HFFc6 (cell line): Measurements from ENCODE around the gene PRPF18. TPM values are rescaled to one million over a fixed set of nuclear protein-coding genes. Genes with fewer than 3 reads are reported as not detected.

Experiments used
- DNase-seq: peaks from one replicate; pipeline ENCODE4 v3.0.0-alpha.2; 2018
- H3K27ac Mint-ChIP-seq: 2 replicates; pipeline ENCODE4 v1.8.0; 2020; ENCODE audit warnings: mild to moderate bottlenecking, mixed read lengths
- H3K27me3 Mint-ChIP-seq: 2 replicates; pipeline ENCODE4 v1.8.0; 2021; ENCODE audit warnings: mild to moderate bottlenecking, moderate library complexity, mixed read lengths; ENCODE audit not compliant: insufficient read depth
- H3K36me3 Mint-ChIP-seq: 2 replicates; pipeline ENCODE4 v1.8.0; 2021; ENCODE audit warnings: low read depth, mixed read lengths
- H3K4me1 Mint-ChIP-seq: 2 replicates; pipeline ENCODE4 v1.8.0; 2020; ENCODE audit warnings: low read depth, mixed read lengths
- H3K4me3 Mint-ChIP-seq: 2 replicates; pipeline ENCODE4 v1.8.0; 2020; ENCODE audit warnings: mild to moderate bottlenecking, moderate library complexity, mixed read lengths
- H3K9me3 Mint-ChIP-seq: 2 replicates; pipeline ENCODE4 v1.8.0; 2020; ENCODE audit warnings: mild to moderate bottlenecking, mixed read lengths
- total RNA-seq, 6 experiments: library from RNA; stranded (reverse); fragmentation: NEBNext Ultra II Directional; extraction: Animal tissue kit (Norgen Biotek cat#: 25700); gene quantifications; 2 replicates in 1 of 6; 3 replicates in 5 of 6; pipeline ENCODE4 v1.2.3, GENCODE V29; 2021
- TF ChIP-seq, protein P1 (sequence below): fragments of 200-600 bp; sonication (generic); IDR thresholded peaks from 2 replicates; pipeline ENCODE4 v1.5.0; 2021; ENCODE audit warnings: antibody characterized with exemption, mild to moderate bottlenecking

PRPF18 gene
- total RNA-seq, 6 experiments from 2014 or later = 21.9 to 24.8 (median 23.0) TPM

- no peak for DNase-seq
- Mint-ChIP-seq H3K36me3 (peaks cover 21% of the 10 kb centered on the region), H3K27me3 (peaks cover 3% of the 10 kb centered on the region), H3K4me3 (no peak overlapping the region), H3K4me1 (peaks cover 10% of the 10 kb centered on the region), H3K9me3 (no peaks in the 10 kb centered on the region), H3K27ac (no peak overlapping the region)
- TF ChIP-seq, protein P1, sequence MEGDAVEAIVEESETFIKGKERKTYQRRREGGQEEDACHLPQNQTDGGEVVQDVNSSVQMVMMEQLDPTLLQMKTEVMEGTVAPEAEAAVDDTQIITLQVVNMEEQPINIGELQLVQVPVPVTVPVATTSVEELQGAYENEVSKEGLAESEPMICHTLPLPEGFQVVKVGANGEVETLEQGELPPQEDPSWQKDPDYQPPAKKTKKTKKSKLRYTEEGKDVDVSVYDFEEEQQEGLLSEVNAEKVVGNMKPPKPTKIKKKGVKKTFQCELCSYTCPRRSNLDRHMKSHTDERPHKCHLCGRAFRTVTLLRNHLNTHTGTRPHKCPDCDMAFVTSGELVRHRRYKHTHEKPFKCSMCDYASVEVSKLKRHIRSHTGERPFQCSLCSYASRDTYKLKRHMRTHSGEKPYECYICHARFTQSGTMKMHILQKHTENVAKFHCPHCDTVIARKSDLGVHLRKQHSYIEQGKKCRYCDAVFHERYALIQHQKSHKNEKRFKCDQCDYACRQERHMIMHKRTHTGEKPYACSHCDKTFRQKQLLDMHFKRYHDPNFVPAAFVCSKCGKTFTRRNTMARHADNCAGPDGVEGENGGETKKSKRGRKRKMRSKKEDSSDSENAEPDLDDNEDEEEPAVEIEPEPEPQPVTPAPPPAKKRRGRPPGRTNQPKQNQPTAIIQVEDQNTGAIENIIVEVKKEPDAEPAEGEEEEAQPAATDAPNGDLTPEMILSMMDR = no peak
These were observed 46.2 kb downstream of the PRPF18 start for GRCh38 chr10:13632884-13633440.

GRCh38 chr10:13633689-13634088 lies 46.9 kb downstream of the PRPF18 start:
- no peak overlapping the region for H3K27ac Mint-ChIP-seq
- no peak for DNase-seq
- H3K27me3 Mint-ChIP-seq = peaks cover 3% of the 10 kb centered on the region
- TF ChIP-seq, protein P1 = no peak
- no peaks in the 10 kb centered on the region for H3K9me3 Mint-ChIP-seq
- H3K4me1 Mint-ChIP-seq = peaks cover 13% of the 10 kb centered on the region
- no peak overlapping the region for H3K4me3 Mint-ChIP-seq
- peaks cover 27% of the 10 kb centered on the region for H3K36me3 Mint-ChIP-seq

DNA sequence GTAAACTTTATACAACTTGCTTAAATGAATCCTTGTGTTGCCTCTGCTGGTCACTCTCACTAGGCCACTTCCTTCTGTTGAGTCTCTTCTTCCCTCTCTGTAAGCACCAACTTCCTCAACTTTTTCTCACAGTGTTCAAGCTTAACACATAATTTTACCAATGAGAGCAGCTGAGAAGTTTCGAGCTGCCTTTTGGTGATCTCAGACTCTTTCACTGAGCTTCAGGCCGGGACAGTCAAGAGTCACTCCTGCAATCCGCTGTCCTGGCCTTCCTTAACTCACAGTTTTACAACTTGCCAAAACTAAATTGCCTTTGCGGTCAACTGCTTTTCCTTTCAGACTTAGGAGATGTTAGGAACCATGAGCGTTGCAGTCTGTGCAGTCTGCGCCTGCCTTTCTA lies 47.4 kb downstream of the PRPF18 start:
- no peak for DNase-seq
- Mint-ChIP-seq H3K4me1 (peaks cover 13% of the 10 kb centered on the region), H3K27ac (no peak overlapping the region), H3K4me3 (no peak overlapping the region), H3K36me3 (peaks cover 31% of the 10 kb centered on the region), H3K27me3 (peaks cover 3% of the 10 kb centered on the region), H3K9me3 (no peaks in the 10 kb centered on the region)
- TF ChIP-seq, protein P1 = no peak

DNA sequence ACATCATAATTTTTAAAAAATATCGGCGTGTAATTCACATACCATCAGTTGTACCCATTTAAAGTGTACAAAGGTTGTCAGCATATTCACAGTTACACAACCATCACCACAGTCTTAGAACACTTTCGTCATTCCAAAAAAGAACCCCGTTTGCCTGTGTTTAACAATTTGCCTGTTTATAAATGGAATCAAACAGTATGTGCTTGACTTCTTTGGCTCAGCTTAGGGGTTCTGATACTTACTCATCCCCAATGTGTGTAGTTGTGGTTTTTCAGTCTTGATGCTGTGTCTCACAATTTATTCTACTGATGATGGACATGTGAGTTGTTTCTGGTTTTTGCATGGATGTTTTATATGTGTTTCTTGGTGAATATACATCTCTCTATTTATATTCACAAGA lies 50.0 kb downstream of the PRPF18 start:
- H3K27ac Mint-ChIP-seq = no peak overlapping the region
- H3K9me3 Mint-ChIP-seq = peaks cover 5% of the 10 kb centered on the region; the same call in 1 of the 2 replicates

DNA sequence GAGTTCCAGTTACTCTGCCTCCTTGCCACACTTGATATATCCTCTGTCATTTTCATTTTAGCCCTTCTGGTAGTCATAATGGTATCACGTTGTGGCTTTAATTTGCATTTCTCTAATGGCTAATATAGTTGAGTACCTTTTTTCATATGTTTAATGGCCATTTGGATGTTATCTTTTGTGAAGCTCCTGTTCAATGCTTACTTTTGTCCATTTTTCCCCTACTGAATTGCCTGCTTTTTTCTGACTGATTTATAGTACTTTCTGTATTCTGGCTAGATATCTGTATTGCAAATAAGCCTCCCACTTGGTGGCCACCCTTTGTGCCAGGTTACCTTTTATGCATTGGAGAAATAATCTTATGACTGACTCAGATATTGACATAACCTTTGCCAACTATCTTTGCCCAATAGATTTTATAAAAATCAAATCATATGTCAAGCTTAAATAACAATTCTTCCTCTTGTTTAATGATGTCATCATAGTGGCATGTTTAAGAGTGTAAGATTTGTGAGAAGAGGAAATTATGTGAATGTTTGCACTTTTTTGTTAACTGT lies 50.6 kb downstream of the PRPF18 start:
- TF ChIP-seq, protein P1 = no peak
- peaks cover 13% of the 10 kb centered on the region for H3K27me3 Mint-ChIP-seq
- peaks cover 55% of the 10 kb centered on the region for H3K36me3 Mint-ChIP-seq
- H3K27ac Mint-ChIP-seq = no peak overlapping the region
- no peak overlapping the region for H3K4me3 Mint-ChIP-seq
- DNase-seq = no peak
- H3K4me1 Mint-ChIP-seq = peaks cover 13% of the 10 kb centered on the region
- peaks cover 10% of the 10 kb centered on the region for H3K9me3 Mint-ChIP-seq

More for the DNA sequence above, 50.0 kb downstream of the PRPF18 start:
- DNase-seq = no peak
- Mint-ChIP-seq H3K27me3 (peaks cover 13% of the 10 kb centered on the region), H3K4me1 (peaks cover 13% of the 10 kb centered on the region), H3K36me3 (peaks cover 49% of the 10 kb centered on the region), H3K4me3 (no peak overlapping the region)
- TF ChIP-seq, protein P1 = no peak
